Aorta (tissue), 5 donors: Measurements from ENCODE around the gene SHKBP1. TPM values are rescaled to one million over a fixed set of nuclear protein-coding genes. Genes with fewer than 3 reads are reported as not detected.

ENCODE experiments used
- ATAC-seq: fragments of 200-7000 bp; cut with Tn5 transposase; one replicate; pipeline ENCODE4 v1.9.1; 2022; ENCODE audit warnings: moderate library complexity; ENCODE audit not compliant: low FRiP score
- DNase-seq, 2 donors: peaks; one replicate each; pipeline ENCODE4 v3.0.0-alpha.2; 2020
- H3K27ac ChIP-seq, 2 donors: one replicate each; pipeline ENCODE4 v1.5.1; 2013; ENCODE audit warnings: low read length in 2 of 2, mild to moderate bottlenecking in 2 of 2, moderate library complexity in 2 of 2, control low read depth in 1 of 2, inconsistent platforms in 1 of 2, low read depth in 1 of 2
- H3K27me3 ChIP-seq, 2 donors: one replicate each; pipeline ENCODE4 v1.6.1; 2013; ENCODE audit warnings: control low read depth in 1 of 2, low read length in 1 of 2, mild to moderate bottlenecking in 1 of 2, moderate library complexity in 1 of 2; ENCODE audit not compliant: insufficient read depth in 2 of 2, control insufficient read depth in 1 of 2
- H3K36me3 ChIP-seq, 2 donors: one replicate each; pipeline ENCODE4 v1.6.1; 2013; ENCODE audit warnings: control low read depth in 1 of 2, low read length in 1 of 2, mild to moderate bottlenecking in 1 of 2; ENCODE audit not compliant: insufficient read depth in 2 of 2, control insufficient read depth in 1 of 2
- H3K4me1 ChIP-seq, 2 donors: one replicate each; pipeline ENCODE4 v1.6.1; 2013; ENCODE audit warnings: low read length in 2 of 2, control low read depth in 1 of 2, mild to moderate bottlenecking in 1 of 2, moderate library complexity in 1 of 2; ENCODE audit not compliant: insufficient read depth in 2 of 2, control insufficient read depth in 1 of 2
- H3K4me3 ChIP-seq, 2 donors: one replicate each; pipeline ENCODE4 v1.5.1; 2013; ENCODE audit warnings: low read length in 2 of 2, control low read depth in 1 of 2, mild to moderate bottlenecking in 1 of 2
- H3K9me3 ChIP-seq: one replicate; pipeline ENCODE4 v1.6.1; 2013; ENCODE audit warnings: mild to moderate bottlenecking, low read length; ENCODE audit not compliant: control insufficient read depth
- WGBS, 2 donors: extraction: QIAGEN DNeasy Blood & Tissue Kit; methylation state at CpG; one replicate each; pipeline ENCODE4 v1.1.7; 2013; 5-methylcytosine and 5-hydroxymethylcytosine counted together
- intact Hi-C, 2 donors: fragments of 100-400 bp; cut with DNase I; formaldehyde crosslinking; loops; one replicate each; pipeline versions ENCODE4 v1.14.2 to v1.15.0; 2022
- polyA plus RNA-seq, 2 donors: library from polyadenylated mRNA; stranded (reverse); fragments of 200-250 nt; gene quantifications; one replicate each; pipeline ENCODE4 v1.2.3, GENCODE V29; 2013
- total RNA-seq, 2 donors: library from RNA; stranded (reverse); fragmentation: NEBNext Ultra II Directional; extraction: Animal tissue kit (Norgen Biotek cat#: 25700); gene quantifications; one replicate each; pipeline ENCODE4 v1.2.1, GENCODE V29; 2021
- donor health status: healthy with polysubstance abuse.
- donor health status: Bipolar disorder and iron deficiency.
- donor health status: DM: no; HTN: no; CAD: no.
- donor health status: DM: no; HTN: no; CAD: no.
- donor health status: DM: yes; HTN: yes; CAD: no.

SHKBP1 gene
- total and polyA plus RNA-seq, 4 donors, result 29.4 to 150 (median 64.6) TPM

DNA sequence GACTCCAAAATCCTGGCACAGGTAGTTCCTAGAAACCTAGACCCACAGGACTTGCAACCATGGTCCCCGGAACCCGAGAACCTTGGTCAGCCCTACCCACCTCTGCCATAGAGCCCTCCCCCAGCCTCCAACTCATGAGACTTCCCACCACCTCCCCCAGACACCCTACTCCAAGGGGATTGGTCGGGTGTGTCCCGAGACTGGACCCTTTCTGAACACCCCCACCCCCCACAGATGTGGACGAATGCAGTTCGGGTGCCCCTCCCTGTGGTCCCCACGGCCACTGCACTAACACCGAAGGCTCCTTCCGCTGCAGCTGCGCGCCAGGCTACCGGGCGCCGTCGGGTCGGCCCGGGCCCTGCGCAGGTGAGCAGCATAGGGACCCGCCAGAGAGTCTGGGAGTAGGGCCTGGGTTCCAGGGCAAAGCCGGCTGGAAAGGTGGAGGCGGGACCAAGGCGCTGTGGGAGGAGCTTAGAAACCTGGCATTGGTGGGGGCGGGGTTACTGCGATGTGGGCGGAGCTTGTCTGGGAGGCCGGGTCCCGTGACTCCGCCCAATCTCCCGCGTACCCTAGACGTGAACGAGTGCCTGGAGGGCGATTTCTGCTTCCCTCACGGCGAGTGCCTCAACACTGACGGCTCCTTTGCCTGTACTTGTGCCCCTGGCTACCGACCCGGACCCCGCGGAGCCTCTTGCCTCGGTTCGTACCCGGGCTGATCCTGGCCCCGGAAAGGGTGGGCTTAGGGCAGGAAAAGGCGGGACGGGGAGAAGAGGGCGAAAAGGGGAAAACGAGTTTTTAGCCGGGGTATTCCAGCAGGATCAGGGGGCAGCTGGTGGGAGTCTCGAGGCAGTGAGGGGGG lies 36.4 kb downstream of the SHKBP1 start:
- Histone ChIP-seq H3K27ac (no peak overlapping the region), H3K36me3 (no peaks in the 10 kb centered on the region), H3K9me3 (no peaks in the 10 kb centered on the region), H3K4me1 (no peaks in the 10 kb centered on the region), H3K4me3 (no peak overlapping the region), H3K27me3 (no peaks in the 10 kb centered on the region)
- intact Hi-C loops, result no loop called here
- 68 to 71% methylated on average over 50 of the region's 50 CpGs for WGBS, 2 donors
- no peak for ATAC-seq
- DNase-seq, result peak in 1 of 2 donors; percentile 74

DNA sequence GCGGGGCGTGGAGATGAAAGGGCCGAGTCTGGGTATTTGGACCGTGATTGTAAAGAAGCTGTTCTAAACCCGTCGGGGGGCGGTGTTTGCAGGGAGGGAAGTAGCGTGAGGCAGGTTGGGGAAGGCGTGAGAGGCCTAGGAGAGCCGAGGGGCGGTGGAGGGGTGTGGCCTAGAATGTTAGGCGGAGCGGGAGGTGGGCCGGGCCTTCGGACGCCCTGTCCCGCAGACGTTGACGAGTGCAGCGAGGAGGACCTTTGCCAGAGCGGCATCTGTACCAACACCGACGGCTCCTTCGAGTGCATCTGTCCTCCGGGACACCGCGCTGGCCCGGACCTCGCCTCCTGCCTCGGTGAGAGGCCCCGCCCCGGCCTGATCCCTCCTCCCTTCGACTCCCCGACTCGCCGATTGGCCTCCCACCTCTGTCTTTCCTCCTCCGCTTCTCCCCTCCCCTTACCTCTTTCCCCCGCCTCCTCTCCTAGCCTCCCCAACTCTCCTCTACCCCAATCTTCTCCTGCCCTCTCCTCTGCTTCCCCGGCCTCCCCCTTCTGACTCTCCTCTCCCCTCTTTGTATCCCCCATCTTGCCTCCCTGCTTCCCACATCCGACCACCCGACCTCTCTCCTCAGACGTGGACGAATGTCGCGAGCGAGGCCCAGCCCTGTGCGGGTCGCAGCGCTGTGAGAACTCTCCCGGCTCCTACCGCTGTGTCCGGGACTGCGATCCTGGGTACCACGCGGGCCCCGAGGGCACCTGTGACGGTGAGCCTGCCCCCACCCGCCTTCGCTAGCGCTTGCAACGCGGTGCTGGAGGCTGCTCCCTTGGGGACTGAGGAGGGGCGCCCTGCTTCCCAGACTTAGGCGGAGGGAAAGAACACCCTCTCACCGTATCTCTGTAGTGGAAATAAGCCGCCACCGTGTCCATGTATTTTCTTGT lies 37.3 kb downstream of the SHKBP1 start:
- Histone ChIP-seq H3K27ac (no peak overlapping the region), H3K9me3 (no peaks in the 10 kb centered on the region), H3K27me3 (no peaks in the 10 kb centered on the region), H3K36me3 (no peaks in the 10 kb centered on the region), H3K4me1 (no peaks in the 10 kb centered on the region), H3K4me3 (no peak overlapping the region)
- DNase-seq (peak; percentile 89), ATAC-seq (peak; percentile 66)
- intact Hi-C loops, result no loop called here
- WGBS, 2 donors, result 79 to 85% methylated on average over 65 to 67 of the region's 67 CpGs

DNA sequence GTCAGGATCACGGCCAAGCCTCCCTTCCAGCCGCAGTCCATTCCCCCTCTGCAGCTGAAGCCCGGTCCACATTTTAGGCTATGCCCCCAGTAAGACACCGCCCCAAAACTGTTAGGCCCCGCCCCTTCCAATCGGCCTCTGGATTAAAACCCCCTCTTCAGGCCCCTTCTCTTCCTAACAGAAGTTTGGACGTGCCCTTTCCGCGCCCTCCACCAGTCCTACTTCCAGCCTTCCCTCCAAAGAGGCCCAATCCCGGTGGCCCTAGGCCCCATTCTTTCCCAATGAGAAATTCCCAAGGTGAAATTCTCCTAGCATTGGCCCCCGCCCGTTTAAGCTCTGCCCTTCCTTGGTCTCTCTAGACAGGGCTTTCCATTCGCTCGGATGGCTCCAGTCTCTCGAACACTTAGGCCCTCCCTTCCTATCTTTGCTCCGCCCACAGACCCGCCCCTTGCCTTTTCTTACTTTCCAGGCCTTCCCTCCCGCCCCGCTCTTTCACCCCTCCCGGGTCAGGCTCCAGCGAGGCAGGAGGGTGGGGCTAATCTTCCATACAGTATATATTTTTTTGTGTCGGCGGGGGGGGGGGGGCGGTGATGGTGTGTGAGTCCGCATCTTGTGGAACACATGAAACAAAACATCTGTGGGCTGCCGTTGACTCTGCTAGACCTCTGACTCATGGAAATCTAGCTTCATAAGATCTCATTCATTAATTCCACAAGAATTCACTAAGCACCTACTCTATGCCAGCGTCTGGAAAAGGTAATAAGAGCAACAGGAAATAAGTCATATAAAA lies 38.1 kb downstream of the SHKBP1 start:
- Histone ChIP-seq H3K36me3 (peaks cover 0 to 2% of the 10 kb centered on the region in 2 donors), H3K4me3 (no peak overlapping the region), H3K4me1 (no peaks in the 10 kb centered on the region), H3K27ac (no peak overlapping the region), H3K9me3 (no peaks in the 10 kb centered on the region), H3K27me3 (no peaks in the 10 kb centered on the region)
- 64 to 66% methylated on average over 27 of the region's 27 CpGs for WGBS, 2 donors
- peak; percentile 56 for ATAC-seq
- intact Hi-C loops, result no loop called here
- DNase-seq, result peak; percentile 90 to 91

DNA sequence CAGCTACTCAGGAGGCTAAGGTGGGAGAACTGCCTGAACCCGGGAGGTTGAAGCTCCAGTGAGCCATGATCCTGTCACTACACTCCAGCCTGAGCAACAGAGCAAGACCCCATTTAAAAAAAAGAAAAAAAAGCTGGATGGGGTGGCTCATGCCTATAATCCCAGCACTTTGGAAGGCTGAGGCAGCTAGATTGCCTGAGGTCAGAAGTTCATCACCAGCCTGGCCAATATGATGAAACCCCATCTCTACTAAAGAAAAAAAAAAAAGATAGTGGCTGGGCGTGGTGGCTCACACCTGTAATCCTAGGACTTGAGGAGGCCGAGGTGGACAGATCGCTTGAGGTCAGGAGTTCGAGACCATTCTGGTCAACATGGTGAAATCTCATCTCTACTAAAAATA lies 39.5 kb downstream of the SHKBP1 start:
- H3K4me1 ChIP-seq, result no peaks in the 10 kb centered on the region
- H3K9me3 ChIP-seq, result no peaks in the 10 kb centered on the region
- peaks cover 0 to 2% of the 10 kb centered on the region in 2 donors for H3K36me3 ChIP-seq
- DNase-seq (no peak), ATAC-seq (no peak)
- no peak overlapping the region for H3K27ac ChIP-seq
- intact Hi-C loops, result no loop called here
- WGBS, 2 donors, result 82 to 85% methylated on average over 5 of the region's 5 CpGs
- H3K4me3 ChIP-seq, result no peak overlapping the region
- H3K27me3 ChIP-seq, result no peaks in the 10 kb centered on the region

DNA sequence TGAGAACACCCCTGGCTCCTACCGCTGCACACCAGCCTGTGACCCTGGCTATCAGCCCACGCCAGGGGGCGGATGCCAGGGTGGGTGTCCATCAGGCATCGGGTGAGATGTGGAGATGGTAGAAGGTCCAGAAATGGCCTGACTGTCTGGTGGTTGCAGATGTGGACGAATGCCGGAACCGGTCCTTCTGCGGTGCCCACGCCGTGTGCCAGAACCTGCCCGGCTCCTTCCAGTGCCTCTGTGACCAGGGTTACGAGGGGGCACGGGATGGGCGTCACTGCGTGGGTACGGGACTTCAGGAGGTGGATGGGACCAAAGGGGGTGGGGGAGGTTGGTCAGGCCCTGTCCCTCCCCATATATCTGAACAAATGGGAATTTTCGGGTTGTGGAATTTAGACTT lies 40.3 kb downstream of the SHKBP1 start:
- DNase-seq, result no peak
- peaks cover 0 to 2% of the 10 kb centered on the region in 2 donors for H3K36me3 ChIP-seq
- H3K27ac ChIP-seq, result no peak overlapping the region
- no peaks in the 10 kb centered on the region for H3K27me3 ChIP-seq
- no peaks in the 10 kb centered on the region for H3K4me1 ChIP-seq
- no peaks in the 10 kb centered on the region for H3K9me3 ChIP-seq
- ATAC-seq, result no peak
- no peak overlapping the region for H3K4me3 ChIP-seq
- intact Hi-C loops, result no loop called here
- WGBS, 2 donors, result 92 to 93% methylated on average over 17 of the region's 17 CpGs

DNA sequence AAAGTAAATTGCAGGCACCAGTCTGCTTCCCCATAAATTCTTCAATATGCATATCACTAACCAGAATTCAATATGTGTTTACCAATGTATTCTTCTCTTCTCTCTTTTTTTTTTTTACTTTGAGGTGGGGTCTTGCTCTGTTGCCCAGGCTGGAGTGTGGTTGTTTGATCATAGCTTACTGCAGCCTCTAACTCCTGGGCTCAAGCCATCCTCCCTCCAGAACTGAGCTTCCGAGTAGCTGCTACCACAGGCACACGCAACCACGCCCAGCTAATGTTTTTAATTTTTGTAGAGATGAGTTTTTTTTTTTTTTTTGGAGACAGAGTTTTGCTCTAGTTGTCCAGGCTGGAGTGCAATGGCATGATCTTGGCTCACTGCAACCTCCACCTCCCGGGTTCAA lies 41.3 kb downstream of the SHKBP1 start:
- no peaks in the 10 kb centered on the region for H3K4me1 ChIP-seq
- intact Hi-C loops, result no loop called here
- H3K27ac ChIP-seq, result no peak overlapping the region
- no peaks in the 10 kb centered on the region for H3K27me3 ChIP-seq
- ATAC-seq (no peak), DNase-seq (no peak)
- no peaks in the 10 kb centered on the region for H3K9me3 ChIP-seq
- peaks cover 0 to 8% of the 10 kb centered on the region in 2 donors for H3K36me3 ChIP-seq
- WGBS, 2 donors, result 93 to 94% methylated on average over 4 of the region's 4 CpGs
- no peak overlapping the region for H3K4me3 ChIP-seq

DNA sequence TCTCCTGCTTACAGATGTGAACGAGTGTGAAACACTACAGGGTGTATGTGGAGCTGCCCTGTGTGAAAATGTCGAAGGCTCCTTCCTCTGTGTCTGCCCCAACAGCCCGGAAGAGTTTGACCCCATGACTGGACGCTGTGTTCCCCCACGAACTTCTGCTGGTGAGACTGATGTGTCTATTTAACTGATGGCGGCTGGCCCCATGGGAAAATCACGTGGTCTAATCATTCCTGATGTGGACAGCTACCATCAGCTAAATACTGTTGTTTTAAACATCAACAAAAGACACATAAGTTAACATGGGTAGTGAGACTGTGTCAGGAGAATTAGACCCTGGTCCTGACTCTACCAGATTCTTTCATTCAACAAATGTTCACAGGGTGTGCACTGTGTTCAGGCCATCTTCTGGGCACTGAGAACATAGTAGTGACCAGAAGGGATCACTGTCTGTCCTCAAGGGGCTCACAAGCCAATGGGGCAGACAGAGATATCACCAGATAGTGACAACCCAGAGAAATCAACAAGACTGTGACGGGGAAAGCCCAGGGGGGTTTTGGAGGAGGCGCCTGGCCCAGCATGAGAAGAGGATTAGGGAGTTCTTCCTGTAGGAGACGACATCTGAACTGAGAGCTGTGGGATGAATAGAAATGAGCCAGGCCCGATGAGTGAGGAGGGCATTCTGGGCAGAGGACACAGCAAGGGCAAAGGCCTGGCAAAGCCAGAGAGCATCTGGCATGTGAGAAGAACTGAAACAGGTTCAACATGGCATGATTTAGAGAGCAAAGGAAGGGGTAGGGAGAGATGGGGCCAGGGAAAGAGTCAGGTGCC lies 42.9 kb downstream of the SHKBP1 start:
- ATAC-seq, result no peak
- no peak overlapping the region for H3K27ac ChIP-seq
- no peak overlapping the region for H3K4me3 ChIP-seq
- no peaks in the 10 kb centered on the region for H3K27me3 ChIP-seq
- H3K4me1 ChIP-seq, result no peaks in the 10 kb centered on the region
- WGBS, 2 donors, result 68 to 74% methylated on average over 11 of the region's 11 CpGs
- H3K9me3 ChIP-seq, result no peaks in the 10 kb centered on the region
- H3K36me3 ChIP-seq, result peaks cover 0 to 10% of the 10 kb centered on the region in 2 donors
- no peak for DNase-seq
- intact Hi-C loops, result no loop called here

DNA sequence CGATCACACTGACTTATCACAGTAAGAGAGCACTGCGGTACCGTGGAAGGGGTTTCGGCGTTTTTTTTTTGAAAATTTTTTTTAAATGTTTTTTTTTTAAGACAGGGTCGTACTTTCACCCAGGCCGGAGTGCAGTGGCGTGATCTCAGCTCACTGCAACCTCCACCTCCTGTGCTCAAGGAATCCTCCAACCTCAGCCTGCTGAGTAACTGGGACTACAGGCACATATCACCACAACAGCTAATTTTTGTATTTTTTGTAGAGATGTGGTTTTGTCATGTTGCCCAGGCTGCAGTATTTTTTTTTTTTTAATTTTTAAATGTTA lies 43.5 kb downstream of the SHKBP1 start:
- Histone ChIP-seq H3K4me1 (no peaks in the 10 kb centered on the region), H3K4me3 (no peak overlapping the region), H3K27me3 (no peaks in the 10 kb centered on the region), H3K9me3 (no peaks in the 10 kb centered on the region), H3K36me3 (peaks cover 0 to 10% of the 10 kb centered on the region in 2 donors), H3K27ac (no peak overlapping the region)
- intact Hi-C loops, result no loop called here
- no peak for ATAC-seq
- WGBS, 2 donors, result 84% methylated on average over 8 of the region's 8 CpGs
- no peak for DNase-seq
